Measurements from ENCODE around the gene CYGB. TPM values are rescaled to one million over a fixed set of nuclear protein-coding genes. Genes with fewer than 3 reads are reported as not detected.

The CYGB gene
- polyA plus RNA-seq, 1 donor (not counting 4 experiments of a cell fraction or from before 2014, with no cell fraction given) = 10.3 TPM

DNA sequence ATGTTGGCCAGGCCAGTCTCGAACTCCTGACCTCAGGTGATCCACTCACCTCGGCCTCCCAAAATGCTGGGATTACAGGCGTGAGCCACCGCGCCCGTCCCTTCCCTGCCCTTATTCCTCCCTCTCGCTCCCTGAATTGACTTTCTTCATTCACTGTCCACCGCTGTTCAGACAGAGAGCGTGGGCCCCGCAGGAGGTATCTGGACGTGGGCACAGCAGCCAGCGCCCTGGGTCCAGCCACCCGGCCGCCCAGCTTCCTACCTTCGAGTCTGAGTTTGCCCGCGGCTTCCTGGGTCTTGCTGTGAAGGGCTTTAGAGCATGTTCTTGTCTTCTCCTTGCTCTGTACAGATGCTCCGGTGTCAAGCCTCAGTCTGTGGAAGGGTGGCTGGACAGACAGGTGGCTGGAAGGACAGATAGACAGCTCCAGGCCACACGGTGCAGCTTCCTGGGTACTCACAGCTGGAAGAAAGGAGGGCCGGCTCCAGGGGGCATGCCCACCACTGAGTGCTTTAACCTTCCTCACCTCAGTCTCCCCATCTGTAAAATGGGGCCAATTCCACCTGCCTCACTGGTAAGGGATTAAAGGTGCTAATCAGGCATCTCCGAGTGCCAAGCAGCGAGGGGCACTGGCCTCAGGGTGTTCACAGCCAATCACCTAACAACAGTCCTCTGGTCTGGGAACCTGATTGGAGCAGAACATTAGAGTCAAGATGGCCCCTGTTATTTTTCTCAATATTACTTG is 49.9 kb downstream of the CYGB start:
- H4K20me1 ChIP-seq (ENCODE audit: control insufficient read depth, extremely low read depth, insufficient read depth, low read length) = no peaks in the 10 kb centered on the region
- H3K9me1 ChIP-seq (ENCODE audit: control insufficient read depth, extremely low read depth, insufficient read depth, low read length) = no peaks in the 10 kb centered on the region
- H3K9me3 ChIP-seq (ENCODE audit: control insufficient read depth, low read depth, low read length) = no peaks in the 10 kb centered on the region
- no peak overlapping the region for H3K4me2 ChIP-seq (ENCODE audit: control insufficient read depth, extremely low read depth, insufficient read depth, low read depth, low read length)
- H2AFZ ChIP-seq (ENCODE audit: control insufficient read depth, low read length) = no peak overlapping the region
- no peak for TF ChIP-seq EZH2 (IDR thresholded peaks at IDR 0.05; ENCODE audit: low read length)
- DNase-seq (ENCODE audit: low read depth, low spot score) (no peak), FAIRE-seq (no peak)
- H3K4me1 ChIP-seq (ENCODE audit: control insufficient read depth, extremely low read depth, insufficient read depth, low read length) = peaks cover 16% of the 10 kb centered on the region
- no peak overlapping the region for H3K27ac ChIP-seq (ENCODE audit: control insufficient read depth, insufficient read depth, low read length)
- H3K4me3 ChIP-seq (ENCODE audit: control insufficient read depth in 2 of 3, extremely low read depth in 1 of 3, insufficient read depth in 2 of 3, low read depth in 1 of 3, low read length in 3 of 3) = no peak overlapping the region
- no peak overlapping the region for H3K9ac ChIP-seq (ENCODE audit: control insufficient read depth, extremely low read depth, insufficient read depth, low read length)
- H3K36me3 ChIP-seq (ENCODE audit: control insufficient read depth in 2 of 2, extremely low read depth in 1 of 2, insufficient read depth in 2 of 2, low read length in 2 of 2) = peaks cover 0 to 6% of the 10 kb centered on the region in 2 experiments
- dilution Hi-C loops (cut with MboI; ENCODE audit: extremely low pct_ligation_motif_present, low sequenced_read_pairs) = no loop called here
- peaks cover 3% of the 10 kb centered on the region for H3K79me2 ChIP-seq (ENCODE audit: control insufficient read depth, insufficient read depth, low read length)
- H3K27me3 ChIP-seq (ENCODE audit: control insufficient read depth, extremely low read depth, insufficient read depth, low read length) = no peaks in the 10 kb centered on the region

DNA sequence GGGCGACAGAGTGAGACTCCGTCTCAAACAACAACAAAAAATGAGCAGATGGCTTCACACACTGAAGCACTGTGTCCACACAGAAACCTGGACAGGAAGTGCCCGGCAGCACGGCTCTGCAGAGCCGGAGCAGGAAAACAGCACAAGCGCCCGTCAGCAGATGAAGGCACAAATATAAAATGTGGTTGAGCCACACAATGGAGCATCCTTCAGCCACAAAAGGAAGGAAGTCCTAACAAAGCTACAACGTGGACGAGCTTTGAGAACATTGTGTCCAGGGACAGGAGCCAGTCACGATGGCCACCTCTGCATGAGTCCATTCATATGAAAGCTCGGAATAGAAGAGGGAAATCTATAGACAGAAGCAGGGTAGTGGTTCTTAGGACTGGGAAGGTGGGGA is 51.9 kb downstream of the CYGB start:
- Histone ChIP-seq H3K79me2 (ENCODE audit: control insufficient read depth, insufficient read depth, low read length) (no peaks in the 10 kb centered on the region), H3K36me3 (ENCODE audit: control insufficient read depth in 2 of 2, extremely low read depth in 1 of 2, insufficient read depth in 2 of 2, low read length in 2 of 2) (peaks cover 0 to 11% of the 10 kb centered on the region in 2 experiments), H3K27ac (ENCODE audit: control insufficient read depth, insufficient read depth, low read length) (no peak overlapping the region), H2AFZ (ENCODE audit: control insufficient read depth, low read length) (no peak overlapping the region), H3K4me3 (ENCODE audit: control insufficient read depth in 2 of 3, extremely low read depth in 1 of 3, insufficient read depth in 2 of 3, low read depth in 1 of 3, low read length in 3 of 3) (no peak overlapping the region), H3K4me1 (ENCODE audit: control insufficient read depth, extremely low read depth, insufficient read depth, low read length) (peaks cover 8% of the 10 kb centered on the region), H4K20me1 (ENCODE audit: control insufficient read depth, extremely low read depth, insufficient read depth, low read length) (no peaks in the 10 kb centered on the region), H3K4me2 (ENCODE audit: control insufficient read depth, extremely low read depth, insufficient read depth, low read depth, low read length) (no peak overlapping the region), H3K27me3 (ENCODE audit: control insufficient read depth, extremely low read depth, insufficient read depth, low read length) (no peaks in the 10 kb centered on the region), H3K9ac (ENCODE audit: control insufficient read depth, extremely low read depth, insufficient read depth, low read length) (no peak overlapping the region), H3K9me3 (ENCODE audit: control insufficient read depth, low read depth, low read length) (no peaks in the 10 kb centered on the region), H3K9me1 (ENCODE audit: control insufficient read depth, extremely low read depth, insufficient read depth, low read length) (no peaks in the 10 kb centered on the region)
- TF ChIP-seq, protein P1, sequence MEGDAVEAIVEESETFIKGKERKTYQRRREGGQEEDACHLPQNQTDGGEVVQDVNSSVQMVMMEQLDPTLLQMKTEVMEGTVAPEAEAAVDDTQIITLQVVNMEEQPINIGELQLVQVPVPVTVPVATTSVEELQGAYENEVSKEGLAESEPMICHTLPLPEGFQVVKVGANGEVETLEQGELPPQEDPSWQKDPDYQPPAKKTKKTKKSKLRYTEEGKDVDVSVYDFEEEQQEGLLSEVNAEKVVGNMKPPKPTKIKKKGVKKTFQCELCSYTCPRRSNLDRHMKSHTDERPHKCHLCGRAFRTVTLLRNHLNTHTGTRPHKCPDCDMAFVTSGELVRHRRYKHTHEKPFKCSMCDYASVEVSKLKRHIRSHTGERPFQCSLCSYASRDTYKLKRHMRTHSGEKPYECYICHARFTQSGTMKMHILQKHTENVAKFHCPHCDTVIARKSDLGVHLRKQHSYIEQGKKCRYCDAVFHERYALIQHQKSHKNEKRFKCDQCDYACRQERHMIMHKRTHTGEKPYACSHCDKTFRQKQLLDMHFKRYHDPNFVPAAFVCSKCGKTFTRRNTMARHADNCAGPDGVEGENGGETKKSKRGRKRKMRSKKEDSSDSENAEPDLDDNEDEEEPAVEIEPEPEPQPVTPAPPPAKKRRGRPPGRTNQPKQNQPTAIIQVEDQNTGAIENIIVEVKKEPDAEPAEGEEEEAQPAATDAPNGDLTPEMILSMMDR (optimal IDR thresholded peaks at IDR 0.05 in 1 of 3, IDR thresholded peaks at IDR 0.05 in 1 of 3, conservative IDR thresholded peaks at IDR 0.05 in 1 of 3; ENCODE audit: extremely low read depth in 1 of 3, insufficient read depth in 2 of 3, low read length in 3 of 3) = no peak
- no peak for TF ChIP-seq EZH2 (IDR thresholded peaks at IDR 0.05; ENCODE audit: low read length)
- FAIRE-seq (no peak), DNase-seq (ENCODE audit: low read depth, low spot score) (no peak)
- dilution Hi-C loops (cut with MboI; ENCODE audit: extremely low pct_ligation_motif_present, low sequenced_read_pairs) = no loop called here
